ENCODE results near the gene CTDNEP1.

Gene CTDNEP1

DNA sequence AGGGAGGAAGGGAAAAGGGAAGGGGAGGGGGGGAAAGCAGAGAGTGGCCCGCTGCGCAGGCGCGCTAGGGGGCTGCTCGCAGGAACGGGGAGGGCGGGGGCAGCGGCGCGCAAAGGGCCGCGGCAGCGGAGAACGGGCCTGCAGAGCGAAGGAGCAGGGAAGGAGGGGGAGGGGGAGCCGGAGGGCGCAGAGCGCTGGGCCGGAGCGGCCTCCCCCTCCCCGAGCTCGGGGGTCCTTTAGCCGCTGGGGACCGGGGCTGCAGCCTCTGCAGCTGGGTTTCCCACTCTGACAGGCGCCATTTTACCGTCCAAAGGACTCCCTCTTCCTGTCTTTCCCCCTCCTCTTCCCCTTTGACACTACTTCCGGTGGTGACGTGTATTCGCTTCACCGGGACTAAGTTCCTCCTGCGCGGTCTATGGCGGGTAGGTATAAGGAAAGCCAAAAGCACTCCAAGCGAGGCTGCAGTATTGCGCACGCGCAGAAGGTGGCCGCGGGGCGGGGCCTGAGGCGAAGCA is at the start of gene CTDNEP1:
Gene CTDNEP1, minus strand, starts transcription at position 74 of the 515 bp plus-strand sequence. CDS start 438 bp downstream, outside the sequence.
- H3K4me3 ChIP-seq (ENCODE audit: low read depth, low read length), result peak within 1 kb of the TSS; percentile 92
- TF ChIP-seq, protein P1, sequence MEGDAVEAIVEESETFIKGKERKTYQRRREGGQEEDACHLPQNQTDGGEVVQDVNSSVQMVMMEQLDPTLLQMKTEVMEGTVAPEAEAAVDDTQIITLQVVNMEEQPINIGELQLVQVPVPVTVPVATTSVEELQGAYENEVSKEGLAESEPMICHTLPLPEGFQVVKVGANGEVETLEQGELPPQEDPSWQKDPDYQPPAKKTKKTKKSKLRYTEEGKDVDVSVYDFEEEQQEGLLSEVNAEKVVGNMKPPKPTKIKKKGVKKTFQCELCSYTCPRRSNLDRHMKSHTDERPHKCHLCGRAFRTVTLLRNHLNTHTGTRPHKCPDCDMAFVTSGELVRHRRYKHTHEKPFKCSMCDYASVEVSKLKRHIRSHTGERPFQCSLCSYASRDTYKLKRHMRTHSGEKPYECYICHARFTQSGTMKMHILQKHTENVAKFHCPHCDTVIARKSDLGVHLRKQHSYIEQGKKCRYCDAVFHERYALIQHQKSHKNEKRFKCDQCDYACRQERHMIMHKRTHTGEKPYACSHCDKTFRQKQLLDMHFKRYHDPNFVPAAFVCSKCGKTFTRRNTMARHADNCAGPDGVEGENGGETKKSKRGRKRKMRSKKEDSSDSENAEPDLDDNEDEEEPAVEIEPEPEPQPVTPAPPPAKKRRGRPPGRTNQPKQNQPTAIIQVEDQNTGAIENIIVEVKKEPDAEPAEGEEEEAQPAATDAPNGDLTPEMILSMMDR (IDR thresholded peaks at IDR 0.05; ENCODE audit: control insufficient read depth, extremely low read depth, insufficient read depth), result no peak
- DNase-seq (ENCODE audit: low read depth), result peak; percentile 99

DNA sequence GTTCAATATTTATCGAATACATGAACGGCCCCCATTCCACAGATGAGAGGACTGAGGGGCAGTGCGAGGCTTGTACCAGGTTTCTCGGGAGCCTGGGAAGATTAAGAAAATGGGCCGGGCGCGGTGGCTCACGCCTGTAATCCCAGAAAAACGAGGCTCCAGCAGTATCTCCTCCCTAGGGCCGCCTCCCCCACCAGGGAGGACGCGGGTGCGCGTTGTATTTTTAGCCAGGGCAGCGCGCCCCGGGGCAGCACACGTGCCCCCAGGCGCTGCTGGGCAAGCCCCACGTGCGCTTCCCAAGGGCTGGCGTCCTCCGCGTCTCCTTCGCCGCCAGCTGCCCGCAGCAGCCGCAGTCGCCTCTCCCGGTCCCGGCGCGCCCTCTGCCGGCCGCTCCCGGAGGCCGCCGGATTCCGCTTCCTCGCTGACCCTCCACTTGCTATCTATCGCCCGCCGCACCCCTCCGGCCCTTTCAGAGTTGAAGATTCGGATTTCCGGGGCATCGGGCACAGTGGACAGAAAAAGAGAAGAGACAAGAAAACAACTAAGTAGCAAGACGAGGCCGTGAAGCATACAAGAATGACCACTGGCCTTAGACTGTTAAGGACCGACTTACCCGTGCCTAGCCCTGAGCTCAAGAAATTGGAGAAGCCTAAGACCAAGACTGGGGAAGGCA is 44.8 kb upstream of the CTDNEP1 start:
- no peak for DNase-seq (ENCODE audit: low read depth)
- TF ChIP-seq, protein P1 (IDR thresholded peaks at IDR 0.05; ENCODE audit: control insufficient read depth, extremely low read depth, insufficient read depth), result peak; percentile 82

DNA sequence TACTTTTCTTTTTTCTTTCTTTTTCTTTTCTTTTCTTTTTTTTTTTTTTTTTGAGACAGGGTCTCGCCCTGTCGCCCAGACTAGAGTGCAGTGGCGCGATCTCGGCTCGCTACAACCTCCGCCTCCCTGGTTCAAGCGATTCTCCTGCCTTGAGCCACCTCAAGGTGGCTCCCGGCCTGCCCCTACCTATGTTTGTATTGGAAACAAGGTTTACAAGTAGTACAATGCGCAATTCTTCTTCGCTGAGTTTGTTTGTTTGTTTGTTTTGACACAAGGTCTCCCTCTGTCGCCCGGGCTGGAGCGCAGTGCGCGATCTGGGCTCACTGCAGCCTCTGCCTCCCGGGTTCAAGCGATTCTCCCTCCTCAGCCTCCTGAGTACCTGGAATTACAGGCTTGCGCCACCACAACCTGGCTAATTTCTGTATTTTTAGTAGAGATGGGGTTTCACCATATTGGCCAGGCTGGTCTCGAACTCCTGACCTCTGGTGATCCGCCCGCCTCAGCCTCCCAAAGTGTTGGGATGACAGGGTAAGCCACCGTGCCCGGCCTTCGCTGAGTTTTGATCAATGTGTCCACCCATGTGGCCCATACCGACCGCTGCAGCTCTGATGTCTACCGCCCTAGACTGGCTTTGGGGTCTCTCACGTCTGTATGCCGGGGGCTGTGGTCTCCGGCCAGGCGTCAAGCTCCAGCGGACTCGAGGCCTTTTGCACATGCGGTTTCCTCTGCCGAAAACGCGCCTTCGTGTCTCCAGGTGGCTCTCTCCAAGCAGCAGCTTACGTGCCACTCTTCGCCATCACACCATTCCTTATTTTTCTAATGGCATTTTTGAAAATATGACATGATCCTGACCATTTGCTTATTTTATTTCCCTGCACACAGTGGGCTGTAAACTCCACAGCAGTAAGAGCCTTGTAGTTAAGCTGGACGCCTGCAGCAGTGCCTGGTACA is 44.0 kb upstream of the CTDNEP1 start:
- no peak for DNase-seq (ENCODE audit: low read depth)
- TF ChIP-seq, protein P1 (IDR thresholded peaks at IDR 0.05; ENCODE audit: control insufficient read depth, extremely low read depth, insufficient read depth), result no peak
- H3K4me3 ChIP-seq (ENCODE audit: low read depth, low read length), result no peak overlapping the region

More for the DNA sequence above, 44.8 kb upstream of the CTDNEP1 start:
- no peak overlapping the region for H3K4me3 ChIP-seq (ENCODE audit: low read depth, low read length)

DNA sequence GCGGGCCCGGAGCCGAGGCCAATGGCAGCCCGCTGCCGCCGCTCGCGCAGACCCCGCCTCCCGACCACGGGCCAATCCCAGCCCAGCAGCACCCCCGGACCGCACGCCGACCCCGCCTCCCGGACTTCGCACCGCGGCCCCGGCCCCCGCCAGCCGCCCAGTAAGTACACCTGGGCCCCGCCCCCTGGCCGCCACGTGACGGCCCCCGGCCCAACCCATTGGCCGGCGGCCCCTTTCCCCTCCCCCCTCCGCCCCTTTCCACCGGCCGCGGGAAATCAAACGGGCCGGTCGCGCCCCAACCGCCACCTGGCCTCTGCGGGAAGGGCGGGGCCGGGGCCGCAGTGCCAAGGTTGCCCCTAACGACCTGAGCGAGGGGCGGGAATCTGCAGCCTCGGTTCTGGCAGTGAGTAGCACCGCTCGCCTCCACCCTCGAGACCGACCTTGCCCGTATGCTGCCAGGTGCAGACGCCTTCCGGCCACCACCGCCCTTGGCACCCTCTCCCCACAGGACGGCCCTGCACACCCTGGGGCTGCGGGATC is 43.1 kb upstream of the CTDNEP1 start, which contains the start of gene YBX2:
Gene YBX2, minus strand, starts transcription at position 26 of the 540 bp plus-strand sequence. CDS start 139 bp downstream, outside the sequence.
- no peak for DNase-seq (ENCODE audit: low read depth)
- TF ChIP-seq, protein P1 (IDR thresholded peaks at IDR 0.05; ENCODE audit: control insufficient read depth, extremely low read depth, insufficient read depth), result no peak
- H3K4me3 ChIP-seq (ENCODE audit: low read depth, low read length), result no peak within 1 kb of the TSS

DNA sequence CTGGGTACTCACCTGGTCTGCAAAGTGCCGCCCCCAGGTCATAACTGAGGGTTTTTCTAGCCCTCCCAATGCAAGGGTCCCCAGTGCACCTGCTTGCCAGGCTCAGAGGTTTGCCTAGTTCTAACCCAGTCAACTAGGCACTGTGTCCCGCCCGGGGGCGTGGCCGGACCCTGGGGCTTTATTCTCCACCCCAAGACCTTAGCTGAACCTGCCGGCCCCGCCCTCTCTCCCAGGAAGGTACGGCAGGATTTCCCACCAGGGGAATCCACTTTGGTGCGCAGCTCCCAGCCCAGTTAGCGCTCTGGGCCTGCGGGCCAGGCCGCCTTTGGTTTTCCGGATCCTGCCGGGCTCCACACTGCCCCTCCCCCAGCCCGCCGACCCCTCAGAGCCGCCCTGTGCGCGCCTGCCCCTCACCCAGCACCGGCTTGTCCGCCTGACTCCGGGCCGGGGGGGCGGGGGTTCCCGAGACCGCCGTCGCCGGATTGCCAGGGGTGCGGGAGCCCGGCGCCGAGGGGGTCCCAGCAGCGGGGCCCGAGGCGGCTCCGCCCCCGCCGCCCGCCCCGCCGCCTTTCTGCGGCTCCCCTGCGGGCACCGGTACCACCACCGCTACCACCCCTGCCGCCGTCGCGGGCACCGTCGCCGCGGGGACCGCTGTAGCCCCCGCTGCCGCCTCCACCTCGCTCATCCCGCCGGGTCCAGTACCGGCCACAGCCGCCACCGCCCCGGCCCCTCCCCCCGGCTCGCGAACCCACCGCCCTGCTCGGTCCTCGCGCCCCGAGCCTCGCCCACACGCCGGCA is 42.5 kb upstream of the CTDNEP1 start:
- no peak for DNase-seq (ENCODE audit: low read depth)
- H3K4me3 ChIP-seq (ENCODE audit: low read depth, low read length), result no peak overlapping the region
- TF ChIP-seq, protein P1 (IDR thresholded peaks at IDR 0.05; ENCODE audit: control insufficient read depth, extremely low read depth, insufficient read depth), result no peak

DNA sequence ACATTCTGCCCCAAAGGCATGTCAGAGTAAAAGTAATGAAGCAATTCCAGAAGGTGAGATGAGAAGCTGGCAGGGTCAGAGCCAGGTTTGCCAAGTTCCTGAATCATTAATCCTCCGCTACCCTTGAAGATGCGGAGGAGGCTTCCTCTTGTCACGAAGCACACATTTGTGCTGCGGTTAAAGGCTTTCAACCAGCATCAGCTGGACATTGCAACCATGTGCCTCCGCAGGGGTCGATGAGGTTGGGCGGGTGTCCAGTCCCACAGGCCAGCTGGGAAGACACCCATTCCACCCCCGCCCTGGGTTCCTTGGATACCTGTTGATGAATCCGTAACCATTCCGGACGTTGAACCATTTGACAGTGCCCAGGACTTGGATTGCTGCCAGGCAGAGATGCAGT is 41.6 kb upstream of the CTDNEP1 start:
- DNase-seq (ENCODE audit: low read depth), result no peak

More for the DNA sequence above, 41.6 kb upstream of the CTDNEP1 start:
- H3K4me3 ChIP-seq (ENCODE audit: low read depth, low read length), result no peak overlapping the region
- TF ChIP-seq, protein P1 (IDR thresholded peaks at IDR 0.05; ENCODE audit: control insufficient read depth, extremely low read depth, insufficient read depth), result no peak

All from LNCaP clone FGC (cell line).